CD4-positive, alpha-beta T cell treated with Interleukin-15 for 4 hours (primary cell): Measurements from ENCODE around the gene OPA1.

Source experiments
- DNase-seq: peaks from one replicate; pipeline ENCODE4 v3.0.0-alpha.2; 2020; ENCODE audit warnings: low spot score

Gene OPA1

GRCh38 chr3:193710286-193711165, 117.5 kb downstream of the OPA1 start:
- DNase-seq = no peak

DNA sequence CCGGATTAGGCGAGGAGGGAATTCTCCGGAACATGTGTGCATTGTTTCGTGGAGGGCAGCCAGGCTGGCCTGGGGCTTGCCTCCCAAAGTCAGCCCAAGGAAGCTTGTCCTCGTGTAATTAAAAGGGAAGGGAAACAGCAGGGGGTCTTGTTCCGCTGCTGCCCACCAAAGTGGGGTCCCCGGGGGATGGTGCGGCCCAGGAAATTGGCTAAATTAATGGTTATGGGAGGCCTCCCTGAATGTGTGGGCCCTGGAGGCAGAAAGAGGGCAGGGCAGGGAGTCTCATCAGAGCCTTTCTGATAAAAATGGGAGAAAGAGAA, 118.1 kb downstream of the OPA1 start:
- no peak for DNase-seq

GRCh38 chr3:193711523-193711963, 118.5 kb downstream of the OPA1 start:
- no peak for DNase-seq

DNA sequence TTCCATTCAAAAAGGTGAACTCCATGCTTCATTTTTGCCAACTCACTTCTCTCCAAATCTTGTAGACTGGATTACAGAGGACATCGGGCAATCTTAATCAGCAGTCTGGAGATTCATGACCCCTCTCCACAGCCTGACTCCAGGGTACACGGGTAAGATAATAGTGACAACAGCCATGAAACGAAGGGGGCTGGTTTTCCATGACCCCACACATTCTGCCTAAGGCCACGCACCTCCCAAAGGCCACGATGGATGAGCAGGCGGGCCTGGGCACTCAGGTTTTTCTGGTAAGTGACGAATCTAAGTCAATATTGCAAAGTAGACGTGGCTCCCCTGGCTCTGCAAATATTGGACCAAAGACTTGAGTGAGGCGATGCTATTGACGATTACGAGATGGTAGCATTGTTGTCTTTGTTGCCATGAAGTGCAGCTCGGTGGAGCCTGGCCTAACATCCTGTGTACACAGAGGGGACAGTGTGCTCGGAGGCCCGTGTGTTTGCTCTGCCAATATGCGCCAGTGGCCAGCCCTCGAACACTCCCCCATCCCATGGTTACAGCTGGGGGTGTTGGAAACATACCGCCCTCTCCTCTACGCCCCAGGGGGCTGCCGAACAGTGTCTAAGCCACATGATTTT, 119.1 kb downstream of the OPA1 start:
- DNase-seq = no peak

GRCh38 chr3:193712938-193713337, 119.9 kb downstream of the OPA1 start:
- no peak for DNase-seq

- no peak for DNase-seq
Observed at GRCh38 chr3:193714523-193715137, 121.6 kb downstream of the OPA1 start.

DNA sequence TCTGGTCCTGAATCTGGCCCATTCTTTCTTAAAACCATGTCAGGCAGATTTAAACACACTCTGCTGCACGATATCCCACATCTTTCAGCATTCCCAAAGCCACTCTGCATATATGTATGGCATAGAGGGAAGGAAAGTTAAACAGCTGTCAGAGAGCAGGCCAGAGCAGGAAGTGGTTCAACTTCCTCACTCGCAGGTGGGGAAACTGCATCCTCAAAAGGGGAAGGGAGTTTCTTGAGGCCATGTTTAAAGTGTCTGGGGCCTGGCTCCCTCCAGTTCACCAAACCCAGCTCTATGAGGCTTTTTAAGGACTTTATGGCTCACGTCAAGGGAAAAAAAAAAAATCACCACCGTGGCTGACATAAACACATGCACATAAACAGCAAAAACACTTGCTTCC, 123.1 kb downstream of the OPA1 start:
- no peak for DNase-seq

DNA sequence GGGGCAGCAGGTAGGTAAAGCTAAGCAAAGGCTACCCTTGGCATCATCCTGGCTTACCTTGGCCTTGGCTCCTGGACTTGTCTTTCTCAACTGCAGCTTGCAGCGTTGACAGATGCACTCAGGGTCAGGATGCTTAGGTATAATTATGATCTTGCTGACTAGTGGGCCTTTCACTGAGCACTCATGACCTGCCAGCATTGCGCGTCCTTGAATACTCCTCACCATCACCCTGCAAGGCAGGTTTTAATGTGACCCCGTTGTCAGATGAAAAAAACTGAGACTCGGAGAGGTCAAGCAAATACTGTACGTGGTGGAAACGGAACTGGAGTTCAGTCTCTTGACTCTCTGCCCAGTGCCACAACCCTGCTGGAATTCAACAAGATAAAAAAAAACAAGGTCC, 126.7 kb downstream of the OPA1 start:
- DNase-seq = no peak

- no peak for DNase-seq
Observed at GRCh38 chr3:193720169-193720568, 127.2 kb downstream of the OPA1 start.

DNA sequence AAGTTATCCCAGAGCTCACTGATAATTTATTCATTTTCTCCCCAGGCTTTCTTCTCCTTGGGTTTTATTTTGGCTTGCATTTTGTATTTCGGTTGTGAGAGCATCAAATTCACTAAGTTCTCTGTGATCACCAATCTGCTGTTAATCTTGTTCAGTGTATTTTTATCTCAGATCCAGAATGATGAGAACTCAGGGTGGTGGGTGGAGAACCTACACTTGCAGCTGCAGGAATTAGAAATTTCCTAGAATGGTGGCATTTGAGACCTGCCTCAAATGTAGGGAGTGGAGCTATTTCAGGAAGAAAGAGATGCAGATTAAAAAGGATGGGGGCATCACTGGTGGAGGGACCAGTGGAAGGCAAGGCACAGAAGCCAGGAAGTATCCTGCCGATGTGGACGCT, 129.6 kb downstream of the OPA1 start:
- DNase-seq = no peak

- no peak for DNase-seq
Observed at GRCh38 chr3:193727089-193727488, 134.1 kb downstream of the OPA1 start.

DNA sequence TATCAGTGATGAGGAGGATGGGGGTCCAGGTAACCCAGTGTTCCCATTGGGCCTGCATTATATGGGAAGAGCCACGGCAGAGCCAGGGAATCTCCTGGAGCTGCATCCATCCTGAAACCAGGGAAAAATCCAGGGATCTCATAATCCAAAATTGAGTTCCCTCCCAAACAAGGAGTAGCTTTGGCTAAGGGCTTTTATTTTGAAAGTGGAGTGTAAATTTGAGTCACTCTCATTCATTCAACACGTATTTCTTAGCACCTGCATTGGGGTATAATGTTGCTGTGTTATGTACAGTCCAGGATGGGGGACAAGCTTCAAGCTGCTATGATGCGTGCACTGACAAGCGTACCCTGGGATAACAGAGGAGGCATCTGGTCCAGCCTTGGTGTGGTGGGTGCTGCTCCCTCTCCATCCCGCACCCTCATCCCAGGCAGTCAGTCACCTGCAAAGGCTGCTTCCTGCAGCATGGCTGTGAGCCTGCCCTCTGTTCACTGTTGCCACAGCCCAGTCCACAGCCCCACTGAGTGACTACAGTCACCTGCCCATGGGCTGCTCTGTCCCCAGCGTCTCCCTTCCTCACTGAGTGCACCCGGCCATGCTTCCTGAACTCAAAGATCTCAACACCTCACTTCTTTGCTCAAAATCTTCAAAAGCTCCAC, 135.6 kb downstream of the OPA1 start:
- no peak for DNase-seq

GRCh38 chr3:193729088-193729465, 136.1 kb downstream of the OPA1 start:
- no peak for DNase-seq

GRCh38 chr3:193729601-193730000, 136.6 kb downstream of the OPA1 start:
- DNase-seq = no peak

- no peak for DNase-seq
Observed at GRCh38 chr3:193730511-193730910, 137.5 kb downstream of the OPA1 start.

DNA sequence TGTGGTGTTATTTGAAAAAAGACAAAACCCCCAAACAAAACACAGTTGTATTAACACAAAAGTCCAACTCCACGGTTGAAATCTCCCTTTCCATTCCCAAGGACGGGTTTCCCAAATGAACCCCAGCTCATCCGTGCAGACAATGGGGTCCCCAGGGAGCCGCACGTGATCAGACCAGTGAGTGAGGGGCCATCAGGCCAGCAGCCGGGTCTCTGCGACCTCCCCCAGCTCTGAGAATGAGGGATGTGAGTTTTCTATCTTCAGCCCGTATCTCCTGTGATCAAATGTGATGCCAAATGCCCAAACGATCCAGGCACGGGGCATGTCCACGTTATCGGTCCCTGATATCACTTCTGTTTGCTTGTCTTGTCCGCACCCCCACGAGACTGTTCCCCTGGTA, 138.0 kb downstream of the OPA1 start:
- no peak for DNase-seq

DNA sequence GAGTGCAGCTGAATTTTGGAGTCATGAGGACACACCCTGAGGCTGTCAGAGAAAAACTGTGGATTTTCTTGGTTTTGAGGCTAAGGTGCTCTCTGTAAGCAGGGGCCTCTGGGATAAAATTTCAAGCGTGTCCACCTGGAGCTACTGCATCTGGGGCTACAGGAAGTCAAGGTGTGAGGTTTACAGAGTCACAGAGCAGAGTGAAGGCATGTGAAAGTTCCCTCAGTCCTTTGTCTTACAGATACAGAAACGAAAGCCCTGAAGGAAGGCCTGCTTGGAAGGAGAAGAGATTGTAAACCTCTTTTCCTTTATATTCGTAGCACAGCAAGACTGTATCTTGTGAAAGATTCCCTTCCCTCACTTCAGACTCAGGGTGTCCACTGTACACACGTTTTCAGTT, 138.6 kb downstream of the OPA1 start:
- no peak for DNase-seq

GRCh38 chr3:193732391-193732790, 139.4 kb downstream of the OPA1 start:
- DNase-seq = no peak

- DNase-seq = no peak
Observed at GRCh38 chr3:193732827-193733226, 139.8 kb downstream of the OPA1 start.

DNA sequence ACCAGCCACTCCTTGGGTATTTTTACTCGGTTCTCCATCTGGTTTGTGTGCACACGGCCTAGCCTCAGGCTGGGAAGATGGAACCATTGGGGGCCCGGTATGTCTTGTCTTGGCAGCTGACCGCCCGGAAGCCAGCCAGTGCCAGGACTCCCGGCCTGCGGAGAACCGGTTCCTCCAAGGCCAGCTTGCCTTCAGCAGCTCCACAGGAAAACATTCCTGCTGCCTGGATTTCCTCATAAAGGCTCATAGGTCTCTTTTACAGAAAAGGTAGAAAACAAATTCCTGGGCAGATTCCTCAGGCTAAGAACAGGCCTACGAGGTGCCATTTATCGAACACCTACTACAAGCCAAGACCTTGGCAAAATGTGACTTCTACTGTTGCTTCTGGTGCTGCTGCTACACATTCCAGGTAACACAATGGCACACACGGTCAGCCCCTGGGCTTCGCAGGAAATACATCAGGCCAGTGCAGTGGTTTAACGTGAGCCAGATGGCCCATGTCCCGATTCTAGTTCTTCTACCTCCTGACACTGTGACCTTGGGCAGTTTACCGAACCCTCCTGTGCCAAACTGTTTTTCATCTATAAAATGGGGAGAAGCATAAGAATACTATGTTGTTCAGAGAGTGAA, 141.8 kb downstream of the OPA1 start:
- DNase-seq = no peak

GRCh38 chr3:193735850-193736249, 142.8 kb downstream of the OPA1 start:
- DNase-seq = no peak

DNA sequence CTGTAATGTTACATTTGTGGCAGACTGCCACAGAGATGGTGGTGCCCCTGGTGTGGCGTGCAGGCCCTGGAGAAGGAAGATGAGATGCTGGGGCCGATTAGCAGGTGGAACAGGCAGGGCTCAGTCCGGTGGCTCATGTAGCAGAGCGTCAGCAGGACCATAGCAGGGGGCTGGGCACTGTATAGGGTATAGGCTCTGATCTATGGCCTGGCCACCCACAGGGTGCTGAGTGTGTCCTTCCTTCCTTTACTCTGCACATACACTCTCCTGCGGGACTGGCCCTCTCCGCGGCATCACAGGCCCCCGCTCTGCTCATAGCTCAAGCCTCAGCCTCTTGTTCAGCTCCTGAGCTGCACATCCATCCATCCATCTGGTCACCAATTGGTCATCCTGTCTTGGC, 143.6 kb downstream of the OPA1 start:
- DNase-seq = no peak
